HG03045 (cell line): ENCODE measurements around the gene EIF4EBP2.

Source experiments
- ATAC-seq: cut with Tn5 transposase; IDR thresholded peaks from one replicate; pipeline ENCODE4 v1.9.1; 2021; ENCODE audit warnings: mild to moderate bottlenecking, moderate library complexity; ENCODE audit not compliant: unreplicated experiment

The EIF4EBP2 gene

DNA sequence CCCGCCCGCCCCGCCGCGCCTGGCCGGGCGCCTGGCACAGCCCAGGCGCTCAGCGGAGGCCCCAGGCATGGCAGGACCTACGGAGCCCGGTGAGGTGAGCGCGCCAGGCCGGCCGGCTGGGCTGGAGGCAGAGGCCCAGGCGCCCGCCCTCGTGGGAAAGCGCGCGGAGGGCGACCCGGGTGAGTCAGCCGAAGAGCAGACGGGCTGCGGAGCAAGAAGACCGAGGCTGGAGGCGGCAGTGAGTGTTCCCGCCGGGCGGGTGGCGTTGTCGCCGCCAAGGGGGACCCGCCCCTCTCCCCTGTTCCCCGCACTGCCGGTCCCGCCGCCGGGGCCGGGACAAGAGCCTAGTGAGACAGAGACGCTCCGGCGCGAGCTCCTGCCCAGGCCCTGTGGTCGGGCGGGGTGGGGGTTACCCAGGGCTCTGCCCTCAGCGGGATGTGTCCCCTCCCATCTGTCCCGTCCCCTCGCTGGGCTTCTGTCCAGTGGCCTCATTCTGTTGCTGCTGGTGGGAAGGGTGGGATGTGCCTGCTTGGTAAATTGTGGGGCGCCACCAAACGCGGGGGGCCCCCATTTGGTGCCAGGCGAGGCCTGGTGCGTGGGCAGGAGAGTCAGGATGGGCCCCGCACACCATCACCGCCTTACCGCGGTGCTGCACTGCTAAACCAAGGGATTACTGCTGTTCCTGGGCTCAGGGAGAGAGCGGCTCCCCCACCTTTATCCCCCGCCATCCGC, 54.5 kb downstream of the EIF4EBP2 start:
- no peak for ATAC-seq

GRCh38 chr10:70459061-70459773, 55.3 kb downstream of the EIF4EBP2 start:
- ATAC-seq: no peak

- ATAC-seq: no peak
Measured at GRCh38 chr10:70459774-70460490, 56.0 kb downstream of the EIF4EBP2 start.

DNA sequence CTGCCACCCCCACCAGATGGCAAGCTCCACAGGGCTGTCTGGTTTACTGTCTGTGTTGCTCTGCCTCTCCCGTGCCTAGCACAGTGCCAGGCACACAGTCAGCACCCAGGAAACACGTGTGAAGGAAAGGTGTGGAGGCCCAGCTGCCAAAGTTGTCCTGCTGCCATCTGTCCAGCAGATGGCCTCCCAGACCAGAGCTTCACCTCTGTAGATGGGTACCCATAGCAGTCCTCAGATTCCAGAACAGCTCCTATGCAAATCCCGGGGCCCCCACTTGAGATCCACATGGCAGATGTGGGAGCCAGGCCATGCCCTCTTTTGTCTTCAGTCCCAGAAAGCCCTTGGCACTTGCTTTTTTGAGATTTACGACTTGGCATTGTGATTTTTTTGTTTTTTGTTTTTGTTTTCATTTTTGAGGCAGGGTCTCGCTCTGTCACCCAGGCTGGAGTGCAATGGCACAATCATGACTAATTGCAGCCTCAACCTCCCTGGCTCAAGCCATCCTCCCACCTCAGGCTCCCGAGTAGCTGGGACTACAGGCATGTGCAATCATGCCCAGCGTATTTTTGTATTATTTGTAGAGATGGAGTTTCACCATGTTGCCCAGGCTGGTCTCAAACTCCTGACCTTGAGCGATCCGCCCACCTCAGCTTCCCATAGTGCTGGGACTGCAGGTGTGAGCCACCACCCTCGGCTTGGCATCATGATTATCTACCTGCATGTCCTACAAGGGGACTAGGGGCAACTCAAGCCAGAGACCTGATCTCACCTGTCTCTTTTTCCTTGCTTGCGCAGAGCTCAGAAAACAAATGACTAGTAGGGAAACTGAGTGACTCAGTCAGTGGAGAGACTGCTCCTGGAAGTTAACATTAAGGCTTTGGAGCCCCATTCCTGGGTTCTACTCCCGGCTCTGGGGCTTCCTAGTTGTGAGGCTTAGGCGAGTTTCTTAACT, 57.7 kb downstream of the EIF4EBP2 start:
- ATAC-seq: no peak

- ATAC-seq: no peak
Measured at GRCh38 chr10:70462349-70462984, 58.5 kb downstream of the EIF4EBP2 start.

GRCh38 chr10:70465278-70465677, 61.3 kb downstream of the EIF4EBP2 start:
- no peak for ATAC-seq

- ATAC-seq: no peak
Measured at GRCh38 chr10:70465832-70466231, 61.9 kb downstream of the EIF4EBP2 start.

DNA sequence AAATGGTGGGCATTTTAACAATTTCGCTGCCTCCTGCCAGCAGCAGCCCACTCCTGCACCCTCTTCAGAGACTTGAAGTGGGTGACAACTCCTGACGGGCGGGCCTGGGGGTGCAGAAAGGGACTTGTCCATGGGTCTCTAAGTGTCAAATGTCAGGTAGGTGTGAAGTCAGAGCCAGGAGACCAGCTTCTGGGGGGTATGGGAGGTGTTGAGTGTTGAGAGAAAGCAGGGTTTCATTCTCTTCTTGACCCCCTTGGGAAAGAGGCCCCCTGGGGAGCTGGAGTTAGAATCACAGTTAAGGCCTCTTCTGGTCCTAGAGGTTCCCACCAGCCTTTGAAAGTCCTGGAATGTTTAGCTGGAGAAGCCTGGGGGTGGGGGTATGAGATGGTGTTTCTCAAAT, 63.0 kb downstream of the EIF4EBP2 start:
- ATAC-seq: no peak

- ATAC-seq: no peak
Measured at GRCh38 chr10:70472799-70473454, 69.0 kb downstream of the EIF4EBP2 start.

DNA sequence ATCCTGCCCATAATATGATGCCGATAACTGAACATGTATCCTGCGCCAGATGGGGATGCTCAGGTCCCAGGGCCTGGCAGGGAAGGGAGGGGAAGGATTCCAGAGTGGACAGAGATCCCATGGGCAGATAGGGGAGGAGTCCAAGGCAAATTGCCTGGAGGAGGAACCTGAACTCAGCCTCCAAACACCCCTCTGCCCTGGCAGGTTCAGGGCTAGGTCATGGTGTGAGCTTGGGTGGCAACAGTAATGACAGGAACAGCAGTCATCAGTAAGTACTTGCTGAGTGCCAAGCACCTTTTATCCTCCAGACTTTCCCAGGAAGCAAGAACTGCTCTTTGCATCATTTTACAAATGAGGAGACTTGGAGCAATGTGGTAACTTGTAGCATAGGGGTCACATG, 70.8 kb downstream of the EIF4EBP2 start:
- no peak for ATAC-seq

DNA sequence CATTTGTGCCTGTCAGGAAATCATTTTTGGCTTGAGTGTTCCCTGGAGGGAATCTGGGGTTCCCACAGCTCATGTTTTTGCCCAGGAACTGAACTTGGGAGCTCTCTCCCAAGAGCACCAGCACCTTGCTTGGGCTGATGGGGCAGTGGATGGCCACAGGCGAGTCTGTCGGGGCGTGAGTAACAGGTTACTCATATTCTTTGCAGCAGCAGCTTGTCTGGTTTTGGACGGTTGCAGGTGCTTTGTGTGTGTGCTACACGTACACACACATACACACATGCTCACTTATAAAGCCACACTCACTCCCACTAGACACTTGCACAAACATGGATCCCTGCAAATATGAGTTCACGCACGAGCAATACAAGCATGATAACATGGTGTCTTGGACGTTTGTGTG, 71.7 kb downstream of the EIF4EBP2 start:
- ATAC-seq: no peak

DNA sequence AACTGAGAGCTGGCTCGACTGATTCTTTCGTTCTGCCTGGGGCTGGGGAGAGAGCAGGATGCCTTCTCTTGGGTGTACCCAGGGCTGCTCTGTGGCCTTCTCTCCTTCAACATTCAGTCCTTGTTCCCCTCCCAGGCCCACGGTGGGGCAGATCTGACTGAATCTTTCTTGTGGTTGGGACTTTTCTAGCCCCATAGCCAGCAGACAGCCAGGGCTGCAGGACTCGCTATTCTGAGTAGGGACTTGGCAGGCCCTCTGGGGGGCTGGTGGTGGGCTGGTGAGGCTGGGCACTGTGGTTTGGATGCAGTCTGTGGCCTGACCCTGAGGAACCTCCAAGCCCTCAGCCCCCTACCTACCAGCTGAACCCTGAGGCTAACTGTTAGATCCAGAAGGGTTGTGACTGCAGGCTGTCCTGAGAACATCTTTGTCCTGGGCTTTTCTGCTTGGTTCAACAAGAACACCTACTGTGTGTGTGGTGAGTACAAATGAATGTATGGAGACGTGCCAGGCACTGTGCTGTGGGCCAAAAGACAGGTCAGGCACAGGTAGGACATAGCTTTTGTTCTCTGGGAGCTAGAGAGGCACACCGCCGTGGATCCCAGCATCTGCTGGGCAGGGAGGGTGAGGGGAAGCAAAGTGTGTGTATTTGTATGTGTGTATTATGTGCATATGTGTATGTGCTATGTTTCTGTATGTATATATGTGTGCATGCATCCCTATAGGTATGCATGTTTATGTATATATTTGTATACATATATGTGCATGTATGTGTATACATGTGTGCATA, 72.5 kb downstream of the EIF4EBP2 start:
- ATAC-seq: no peak

GRCh38 chr10:70477661-70478162, 73.8 kb downstream of the EIF4EBP2 start:
- no peak for ATAC-seq
